ENCODE data around the gene NBPF3.
"Not testable (repeated sequence)": the region's sequence is repeated elsewhere in the genome, so short reads cannot be mapped to it uniquely, and the experiment has no call there.

The NBPF3 gene

DNA sequence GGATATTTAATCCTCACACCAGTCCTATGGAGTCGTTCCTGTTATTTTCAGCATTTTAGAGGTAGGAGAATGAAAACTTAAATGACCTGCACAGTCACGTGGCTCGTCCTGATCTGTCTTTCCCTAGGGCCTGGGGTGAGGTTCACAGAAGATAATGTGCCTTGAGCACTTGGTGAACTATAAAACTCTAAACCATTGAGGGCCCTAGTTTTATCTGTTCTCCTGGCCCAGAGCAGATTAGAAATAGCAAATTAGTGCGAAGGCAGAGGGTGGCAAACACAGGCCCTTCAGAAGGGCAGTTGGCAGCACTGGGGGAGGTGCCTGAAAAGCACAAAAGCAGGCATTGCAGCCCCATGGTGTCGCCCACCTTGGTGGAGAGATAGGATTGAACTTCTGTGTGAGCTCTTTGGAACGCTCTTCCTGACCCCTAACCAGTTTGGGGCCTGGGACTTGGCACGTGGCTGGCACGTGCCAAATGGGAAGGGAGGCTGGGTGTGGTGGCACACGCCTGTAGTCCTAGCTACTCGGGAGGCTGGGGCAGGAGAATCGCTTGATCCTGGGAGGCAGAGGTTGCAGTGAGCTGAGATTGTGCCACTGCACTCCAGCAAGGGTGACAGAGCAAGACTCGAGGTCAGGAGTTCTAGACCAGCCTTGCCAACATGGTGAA is 1.2 kb upstream of the NBPF3 start:
- not testable (repeated sequence) for DNase-seq (ENCODE audit: low read depth in 2 of 2)

DNA sequence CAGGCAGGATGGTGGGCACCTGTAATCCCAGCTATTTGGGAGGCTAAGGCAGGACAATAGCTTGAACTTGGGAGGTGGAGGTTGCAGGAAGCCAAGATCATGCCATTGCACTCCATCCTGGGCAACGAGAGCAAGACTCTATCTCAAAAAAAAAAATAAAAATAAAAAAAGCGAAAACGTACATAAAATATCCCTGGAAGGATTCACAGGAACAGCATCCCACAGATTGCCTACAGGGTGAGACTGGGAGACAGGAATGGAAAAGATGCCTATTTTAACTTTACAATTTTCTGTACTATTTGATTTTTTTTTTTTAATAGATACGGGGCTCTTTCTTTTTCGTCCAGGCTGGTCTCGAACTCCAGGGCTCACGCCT is 604 bp upstream of the NBPF3 start:
- no peak for DNase-seq (ENCODE audit: low read depth in 2 of 2)

DNA sequence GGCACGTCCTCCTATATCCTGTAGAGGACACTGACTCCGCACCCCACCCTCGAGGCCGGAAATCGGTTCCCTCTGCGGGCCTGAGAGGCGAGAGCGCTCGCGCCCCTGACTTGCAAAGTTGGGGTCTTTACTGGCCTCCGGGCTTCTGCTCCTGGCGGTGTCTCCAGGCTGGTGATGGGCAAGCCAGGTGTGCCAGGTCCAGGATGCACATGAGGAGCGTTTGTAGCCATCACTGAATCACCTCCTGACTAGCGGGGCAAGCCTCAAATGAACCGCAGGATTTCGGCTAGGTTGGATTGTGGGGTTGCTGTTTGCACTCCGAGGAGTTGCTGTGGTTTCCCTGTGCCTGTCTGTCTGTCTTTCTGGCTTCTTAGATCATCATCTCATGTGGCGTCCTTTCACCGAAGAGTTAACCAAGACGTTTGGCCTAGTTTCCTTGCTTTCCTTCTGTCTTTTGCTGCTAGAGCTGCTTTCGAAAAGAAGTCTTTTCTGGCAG is 741 bp downstream of the NBPF3 start:
- peak in 1 of 2 donors; percentile 27 for DNase-seq (ENCODE audit: low read depth in 2 of 2)

DNA sequence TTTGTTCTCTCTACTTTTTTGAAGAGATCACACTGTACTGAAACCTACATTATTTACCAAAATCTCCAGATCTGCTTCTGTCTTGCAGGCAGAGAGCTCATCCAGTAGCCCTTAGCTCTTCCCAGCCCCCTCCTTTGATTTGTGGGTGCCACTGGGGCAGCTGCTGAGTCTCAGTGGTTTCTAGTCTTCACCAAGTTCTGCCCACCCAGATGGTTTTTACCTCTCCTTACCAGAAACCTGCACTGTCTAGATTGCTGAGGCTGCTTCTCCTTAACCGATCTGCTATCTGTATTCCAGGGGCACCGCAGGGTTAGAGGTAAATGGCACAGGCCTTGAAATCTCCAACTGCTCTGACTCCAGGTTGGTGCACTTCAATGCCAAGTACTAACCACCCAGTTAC is 6.7 kb downstream of the NBPF3 start:
- not testable (repeated sequence) for DNase-seq (ENCODE audit: low read depth in 2 of 2)

DNA sequence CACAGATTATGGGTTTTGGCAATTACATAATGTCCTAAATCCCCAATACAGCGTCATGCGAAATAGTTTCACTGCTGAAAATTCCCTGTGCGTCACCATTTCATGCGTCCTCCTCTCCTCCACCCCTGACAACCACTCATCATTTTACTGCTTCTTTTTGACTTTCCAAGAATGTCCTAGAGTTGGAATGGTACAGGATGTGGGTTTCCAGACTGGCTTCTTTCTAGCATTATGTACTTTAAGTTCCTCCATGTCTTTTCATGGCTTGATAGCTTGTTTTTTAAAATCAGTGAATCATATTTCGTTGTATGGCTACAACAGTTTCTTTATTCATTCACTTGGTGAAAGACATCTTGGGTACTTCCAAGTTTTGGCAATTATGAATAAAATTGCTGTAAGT is 7.4 kb downstream of the NBPF3 start:
- no peak for DNase-seq (ENCODE audit: low read depth in 2 of 2)

DNA sequence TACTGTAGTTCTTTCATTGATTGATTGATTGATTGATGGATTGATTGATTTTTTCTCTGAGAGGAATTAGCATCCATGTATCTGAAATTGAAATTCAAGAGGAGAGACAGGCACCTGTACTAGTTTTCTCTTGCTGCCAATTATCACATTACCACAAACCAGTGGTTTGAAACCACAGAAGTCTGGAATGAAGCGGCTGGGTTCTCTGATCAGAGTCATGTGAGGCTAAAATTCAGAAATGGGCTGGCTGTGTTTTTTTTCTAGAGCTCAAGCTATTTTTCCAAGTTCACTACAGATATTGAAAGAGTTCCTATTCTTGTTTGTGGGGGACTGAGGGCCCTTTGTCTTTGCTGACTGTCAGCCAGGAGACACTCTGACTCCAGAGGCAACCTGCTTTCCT is 10.0 kb downstream of the NBPF3 start:
- no peak for DNase-seq (ENCODE audit: low read depth in 2 of 2)

DNA sequence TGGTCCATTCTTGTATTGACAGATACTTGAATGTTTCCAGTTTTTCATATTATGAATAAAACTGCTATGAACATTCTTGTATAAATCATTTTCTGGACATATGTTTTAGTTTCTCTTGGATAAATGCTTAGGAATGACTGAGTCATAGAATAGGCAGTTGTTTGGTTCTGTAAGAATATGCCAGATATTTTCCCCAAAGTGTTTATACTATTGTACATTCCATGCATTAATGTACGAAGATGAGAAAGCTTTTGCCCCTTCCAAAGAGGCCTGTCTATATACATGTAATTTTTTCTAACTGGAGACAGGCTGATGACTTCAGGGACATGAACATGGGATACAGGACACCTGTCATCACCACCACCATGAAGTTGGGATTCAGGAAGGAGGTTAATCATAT is 11.3 kb downstream of the NBPF3 start:
- DNase-seq (ENCODE audit: low read depth in 2 of 2) = no peak

DNA sequence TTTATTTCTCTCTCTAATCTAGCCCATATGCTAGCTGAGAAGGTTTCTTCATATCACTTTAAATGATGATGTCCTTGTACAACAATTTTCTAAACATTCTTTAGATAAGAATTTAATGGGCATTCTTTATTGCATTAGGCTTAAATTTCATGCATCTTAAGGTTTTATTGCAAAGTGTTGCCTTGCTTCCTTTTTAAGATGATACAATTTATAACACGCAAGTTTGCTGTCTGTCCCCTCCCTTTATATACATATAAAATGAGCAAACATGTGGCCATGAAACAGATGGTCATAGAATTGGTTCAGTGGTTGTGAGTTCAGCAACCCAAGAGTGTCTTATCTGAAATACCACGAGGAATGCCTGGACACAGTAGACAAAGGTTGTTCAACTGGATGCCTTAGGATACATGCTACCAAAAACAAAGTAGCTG is 12.1 kb downstream of the NBPF3 start:
- no peak for DNase-seq (ENCODE audit: low read depth in 2 of 2)

DNA sequence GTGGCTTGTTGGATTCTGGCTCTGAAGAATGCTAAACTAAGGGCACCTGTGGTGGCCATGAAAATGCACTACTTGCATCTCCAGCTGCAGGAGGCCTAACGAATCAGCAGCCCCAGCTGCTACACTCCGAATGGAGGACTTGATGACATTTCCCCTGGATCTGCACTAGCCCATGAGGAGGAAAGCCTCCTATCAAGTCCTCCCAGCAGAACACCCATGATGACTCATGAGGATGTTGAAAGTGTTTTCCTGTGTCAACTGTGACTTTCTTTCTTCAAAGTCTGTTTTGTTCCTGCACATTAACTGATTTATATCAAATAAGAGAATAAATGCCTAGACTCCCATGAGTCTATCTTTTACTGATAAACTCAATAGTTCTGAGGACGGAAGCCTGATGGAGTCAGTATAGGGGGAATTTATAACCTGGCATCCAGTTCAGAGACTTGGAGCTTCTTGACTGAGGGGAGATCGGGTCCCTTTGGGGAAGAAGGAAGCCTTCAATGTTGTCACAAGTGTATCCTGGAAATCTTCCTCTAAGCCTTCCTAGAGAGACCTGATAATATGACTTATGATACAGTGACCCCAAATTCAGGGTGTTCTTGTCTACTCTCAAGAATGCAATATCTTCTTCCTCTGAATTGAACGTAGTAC is 14.2 kb downstream of the NBPF3 start:
- DNase-seq (ENCODE audit: low read depth in 2 of 2) = not testable (repeated sequence)

DNA sequence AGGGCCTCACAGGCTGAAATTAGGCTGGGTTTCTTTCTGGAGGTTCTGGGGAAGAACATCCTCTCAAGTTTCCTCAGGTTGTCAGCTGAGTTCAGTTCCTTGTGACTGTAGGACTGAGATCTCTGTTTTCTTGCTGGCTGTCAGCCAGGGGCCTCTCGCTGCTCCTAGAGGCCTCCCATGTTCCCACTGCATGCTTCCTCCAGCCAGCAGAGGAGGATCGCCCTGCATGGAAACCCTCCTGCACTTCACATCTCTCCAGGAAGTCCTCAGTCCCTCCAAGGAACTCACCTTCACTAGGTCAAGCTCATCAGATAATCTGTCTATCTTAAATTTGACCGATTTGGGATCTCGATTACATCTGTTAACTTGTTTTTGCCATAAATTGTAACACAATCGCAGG is 15.0 kb downstream of the NBPF3 start:
- DNase-seq (ENCODE audit: low read depth in 2 of 2) = not testable (repeated sequence)

DNA sequence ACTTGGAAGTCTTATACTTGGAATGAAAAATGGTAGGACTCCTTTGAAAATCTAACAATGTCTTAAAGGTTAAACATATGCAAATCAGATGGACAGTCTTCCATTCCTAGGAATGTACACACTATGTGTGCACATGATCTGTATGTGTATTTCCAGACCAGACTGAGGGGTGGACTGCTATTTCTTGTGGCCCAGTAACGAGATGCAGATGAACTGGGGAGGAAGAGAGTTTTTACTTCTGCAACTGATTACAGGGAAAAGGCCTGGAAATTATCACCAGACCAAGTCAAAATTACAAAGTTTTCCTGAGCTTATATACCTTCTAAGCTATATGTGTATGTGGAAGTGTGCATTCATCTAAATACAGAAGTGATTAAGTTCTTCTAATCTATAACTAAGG is 17.7 kb downstream of the NBPF3 start:
- DNase-seq (ENCODE audit: low read depth in 2 of 2) = no peak

DNA sequence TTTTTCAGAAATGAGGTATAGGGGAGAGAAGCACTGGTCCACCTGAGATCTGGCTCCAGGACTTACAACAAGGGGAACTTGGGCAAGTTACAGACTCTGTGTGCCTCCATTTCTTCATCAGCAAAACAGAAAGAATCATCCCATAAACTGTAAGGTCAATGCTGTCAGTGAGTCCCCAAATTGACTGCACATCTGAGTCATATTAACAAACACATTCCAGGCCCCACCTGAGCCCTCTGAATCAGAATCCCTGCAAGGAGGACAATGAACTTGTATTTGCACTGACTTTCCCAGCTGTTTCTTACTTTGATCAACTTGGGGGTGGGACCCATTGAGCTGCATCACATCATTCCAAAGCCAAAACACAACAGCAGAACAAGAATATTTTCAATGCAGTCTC is 25.2 kb downstream of the NBPF3 start:
- not testable (repeated sequence) for DNase-seq (ENCODE audit: low read depth in 2 of 2)

DNA sequence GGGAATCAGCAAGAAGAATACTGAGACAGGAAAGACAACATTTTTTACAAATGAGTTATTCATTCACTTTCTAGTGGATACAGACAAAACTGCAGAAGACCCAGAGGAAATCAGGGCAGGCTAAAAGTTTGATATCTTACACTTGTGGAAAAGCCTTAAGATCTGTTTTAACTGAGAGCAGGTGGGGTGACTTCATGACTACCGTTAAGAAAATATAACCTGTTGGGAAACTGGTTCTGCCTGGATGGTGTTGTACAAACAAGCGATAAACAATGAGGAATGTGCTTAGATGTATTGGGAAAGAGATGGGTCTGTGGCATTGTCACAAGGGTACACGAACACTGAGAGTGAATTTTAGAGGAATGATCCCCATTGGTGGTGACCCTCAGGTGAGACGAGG is 28.0 kb downstream of the NBPF3 start:
- not testable (repeated sequence) for DNase-seq (ENCODE audit: low read depth in 2 of 2)

DNA sequence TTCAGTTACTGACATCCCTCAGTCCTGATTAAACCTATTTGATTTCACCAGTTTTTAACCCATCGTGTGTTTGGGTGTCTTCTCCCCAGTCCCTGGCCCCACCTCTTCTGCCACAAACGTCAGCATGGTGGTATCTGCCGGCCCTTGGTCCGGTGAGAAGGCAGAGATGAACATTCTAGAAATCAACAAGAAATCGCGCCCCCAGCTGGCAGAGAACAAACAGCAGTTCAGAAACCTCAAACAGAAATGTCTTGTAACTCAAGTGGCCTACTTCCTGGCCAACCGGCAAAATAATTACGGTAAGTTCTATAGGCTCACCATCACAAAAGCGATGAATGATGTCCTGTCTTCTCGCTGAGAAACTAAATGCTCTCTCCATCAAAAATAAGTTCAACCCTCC is 28.7 kb downstream of the NBPF3 start:
- peak in 1 of 2 donors; percentile 17 for DNase-seq (ENCODE audit: low read depth in 2 of 2)

DNA sequence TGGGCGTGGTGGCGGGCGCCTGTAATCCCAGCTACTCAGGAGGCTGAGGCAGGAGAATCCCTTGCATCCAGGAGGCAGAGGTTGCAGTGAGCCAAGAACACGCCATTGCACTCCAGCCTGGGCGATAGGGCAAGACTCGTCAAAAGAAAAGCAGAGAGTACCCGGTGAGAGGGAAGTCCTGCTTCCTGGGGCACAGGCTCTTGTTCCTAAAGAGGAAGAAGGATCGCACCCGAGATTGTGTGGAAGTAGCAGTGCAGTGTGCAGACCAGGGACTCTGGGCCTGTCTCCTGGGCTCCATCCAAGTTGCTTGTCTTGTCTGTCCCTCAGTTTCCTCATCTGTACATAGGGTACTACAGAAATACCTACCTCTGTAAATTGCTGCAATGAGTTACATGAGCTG is 29.6 kb downstream of the NBPF3 start:
- DNase-seq (ENCODE audit: low read depth in 2 of 2) = no peak

DNA sequence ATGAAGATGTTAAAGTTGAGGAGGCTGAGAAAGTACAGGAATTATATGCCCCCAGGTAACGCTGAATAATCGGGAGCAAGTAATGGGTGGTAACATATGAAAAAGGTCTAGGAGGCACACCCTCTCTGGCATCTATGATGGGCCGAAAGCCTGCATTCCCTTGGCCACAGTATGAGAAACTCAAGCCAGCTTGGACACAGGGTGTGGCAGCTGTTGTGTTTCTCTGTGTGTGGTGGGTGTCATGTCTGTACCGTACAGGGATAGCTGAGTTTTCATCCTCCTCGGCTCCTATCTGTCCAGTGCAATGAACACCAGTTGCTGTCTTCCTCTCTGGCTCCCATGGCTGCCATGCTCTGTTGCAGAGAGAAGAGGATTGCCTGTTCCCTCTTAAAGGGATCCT is 32.9 kb downstream of the NBPF3 start:
- no peak for DNase-seq (ENCODE audit: low read depth in 2 of 2)

DNA sequence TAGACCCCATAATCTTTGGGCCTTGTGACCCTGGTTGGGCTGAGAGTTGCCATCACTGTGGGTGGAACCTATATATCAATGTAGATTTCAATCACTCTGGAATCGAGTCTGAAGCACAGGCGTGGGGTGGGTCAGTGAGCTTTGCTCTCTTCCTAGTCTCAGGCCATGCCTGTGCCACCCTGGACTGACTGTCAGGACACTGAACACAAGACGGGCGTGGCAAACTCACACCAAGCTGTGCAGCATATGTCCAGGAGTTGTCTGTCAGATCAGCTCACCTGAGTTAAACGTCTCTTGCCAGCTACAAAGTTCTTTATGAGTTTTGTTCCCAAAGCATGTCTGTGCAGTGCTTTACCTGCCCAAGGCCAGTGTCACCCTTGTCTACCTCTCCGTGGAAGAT is 38.4 kb downstream of the NBPF3 start:
- no peak for DNase-seq (ENCODE audit: low read depth in 2 of 2)

DNA sequence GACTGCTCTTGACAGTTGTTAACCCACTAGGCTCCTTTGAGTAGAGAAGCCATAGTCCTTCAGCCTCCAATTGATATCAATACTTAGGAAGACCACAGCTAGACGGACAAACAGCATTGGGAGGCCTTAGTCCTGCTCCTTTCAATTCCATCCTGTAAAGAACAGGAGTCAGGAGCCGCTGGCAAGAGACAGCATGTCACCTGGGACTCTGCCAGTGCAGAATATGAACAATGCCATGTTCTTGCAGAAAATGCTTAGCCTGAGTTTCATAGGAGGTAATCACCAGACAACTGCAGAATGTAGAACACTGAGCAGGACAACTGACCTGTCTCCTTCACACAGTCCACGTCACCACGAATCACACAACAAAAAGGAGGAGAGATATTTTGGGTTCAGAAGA is 43.9 kb downstream of the NBPF3 start:
- DNase-seq (ENCODE audit: low read depth in 2 of 2) = not testable (repeated sequence)

DNA sequence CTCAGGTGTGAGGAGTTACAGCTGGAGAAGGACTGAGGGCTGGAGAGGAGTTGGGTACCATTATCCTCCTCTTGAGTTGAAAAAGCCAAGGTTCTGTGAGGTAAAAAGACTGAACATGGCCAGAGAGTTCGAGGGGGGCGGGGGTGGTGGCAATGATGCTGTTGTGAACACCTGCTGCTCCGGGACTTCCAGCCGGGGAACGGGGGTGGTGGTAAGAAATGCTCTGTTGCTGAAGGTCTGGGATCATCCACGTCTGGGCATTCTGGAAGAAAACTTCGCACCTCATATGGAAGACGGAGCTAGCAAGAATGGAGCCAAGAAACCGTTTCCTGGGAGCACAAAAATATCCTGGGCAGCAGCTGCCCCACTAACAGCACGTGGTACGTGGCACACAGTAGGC is 49.2 kb downstream of the NBPF3 start:
- DNase-seq (ENCODE audit: low read depth in 2 of 2) = no peak

DNA sequence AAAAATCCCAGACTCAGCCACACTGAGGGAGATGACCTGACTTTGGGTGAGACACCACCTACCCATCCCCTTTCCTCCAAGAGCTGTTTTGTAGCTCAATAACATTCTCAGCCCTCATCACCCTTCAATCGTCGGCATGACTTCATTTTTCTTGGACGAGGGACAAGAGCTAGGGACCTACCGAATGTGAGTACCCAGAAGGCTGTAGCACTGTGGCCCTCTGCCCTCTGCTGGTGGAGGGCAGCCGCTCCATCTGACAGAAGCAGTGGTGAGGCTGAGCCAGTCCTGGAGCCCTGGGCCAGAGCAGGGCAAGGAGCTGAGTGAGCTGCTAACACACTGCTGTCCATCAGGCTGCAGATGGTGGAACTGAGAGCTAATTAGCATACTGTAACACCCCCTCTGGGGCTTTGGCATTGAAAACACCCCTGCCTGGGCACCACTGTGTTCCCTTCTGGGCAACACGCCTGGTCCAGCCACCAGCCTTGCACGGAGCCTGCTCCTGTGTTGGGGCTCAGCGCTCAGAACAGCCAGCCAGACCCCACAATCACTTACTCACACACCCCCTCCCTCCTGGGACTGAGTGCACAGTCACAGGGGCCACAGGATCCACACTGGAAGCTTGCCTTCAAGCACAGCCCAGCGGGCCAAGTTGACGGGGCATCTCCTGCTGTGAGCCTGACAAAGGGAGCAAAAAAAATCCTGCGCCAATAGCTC is 51.0 kb downstream of the NBPF3 start:
- peak in 1 of 2 donors; percentile 17 for DNase-seq (ENCODE audit: low read depth in 2 of 2)

DNA sequence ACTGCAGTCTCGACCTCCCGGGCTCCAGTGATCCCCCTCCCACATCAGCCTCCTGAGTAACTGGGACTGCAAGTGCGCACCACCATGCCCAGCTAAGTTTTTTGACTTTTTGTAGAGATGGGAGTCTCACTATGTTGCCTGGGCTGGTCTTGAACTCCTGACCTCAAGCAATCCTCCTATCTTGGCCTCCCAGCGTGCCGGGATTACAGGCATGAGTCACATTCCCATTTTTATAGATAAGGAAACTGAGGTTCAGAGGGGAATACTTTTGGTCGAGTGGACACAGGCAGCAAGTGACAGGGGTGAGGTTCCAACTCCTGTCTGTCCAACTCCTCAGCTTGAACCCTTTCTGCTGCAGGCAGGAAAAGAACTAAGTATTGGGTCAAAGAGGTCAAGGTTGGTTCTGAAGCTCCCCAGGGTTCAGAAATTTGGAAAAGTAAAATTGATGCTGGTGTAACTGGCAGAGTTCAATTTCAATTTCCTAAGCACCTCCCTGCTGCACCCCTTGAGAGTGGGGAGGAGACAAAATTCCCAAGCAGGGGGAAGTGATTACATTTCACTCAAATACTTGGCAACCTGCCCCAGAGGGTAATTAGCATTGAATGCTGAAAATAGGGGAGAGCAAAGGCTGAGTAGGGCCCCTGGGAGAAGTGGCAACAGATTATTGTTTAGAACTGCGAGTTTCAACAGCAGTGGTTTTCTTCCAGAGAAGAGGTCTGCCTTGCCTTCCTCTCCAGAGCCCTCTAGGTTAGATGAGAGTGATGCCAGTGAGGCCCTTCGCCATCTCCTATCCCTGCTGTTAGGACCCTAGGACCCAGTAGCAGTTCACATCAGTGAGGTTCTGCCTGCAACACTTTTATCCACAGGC is 51.8 kb downstream of the NBPF3 start:
- DNase-seq (ENCODE audit: low read depth in 2 of 2) = no peak

DNA sequence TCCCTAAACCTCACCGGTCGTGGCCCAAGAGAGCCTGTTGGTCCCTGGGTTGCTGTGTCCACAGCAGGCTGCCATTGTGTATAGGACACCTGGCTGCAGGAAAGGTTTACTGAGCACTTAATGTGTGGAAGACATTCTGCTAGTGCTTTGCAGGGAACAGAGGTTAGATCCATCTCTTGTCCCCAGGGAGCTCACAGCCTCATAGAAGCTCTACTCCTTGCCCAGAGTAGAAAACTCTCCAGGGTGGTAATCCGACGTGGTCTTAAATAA is 52.4 kb downstream of the NBPF3 start:
- no peak for DNase-seq (ENCODE audit: low read depth in 2 of 2)
